ENCODE measurements around the gene CALB2. TPM values are rescaled to one million over a fixed set of nuclear protein-coding genes. Genes with fewer than 3 reads are reported as not detected.

The CALB2 gene
- total and polyA plus RNA-seq, 2 experiments from 2014 or later, result 2.4 to 4.2 TPM

GRCh38 chr16:71328151-71328550, 30.4 kb upstream of the CALB2 start:
- Histone ChIP-seq H3K27ac (ENCODE audit: low read depth) (no peak overlapping the region), H3K9me2 (ENCODE audit: insufficient read depth) (no peaks in the 10 kb centered on the region), H3K79me2 (replicated peaks; ENCODE audit: insufficient read depth) (no peaks in the 10 kb centered on the region), H3F3A (replicated peaks; ENCODE audit: low read depth) (no peaks in the 10 kb centered on the region), H3K27me3 (ENCODE audit: insufficient read depth) (no peaks in the 10 kb centered on the region), H4K20me1 (replicated peaks; ENCODE audit: insufficient read depth) (no peaks in the 10 kb centered on the region), H3K4me1 (ENCODE audit: insufficient read depth) (no peaks in the 10 kb centered on the region), H3K36me3 (ENCODE audit: insufficient read depth) (no peaks in the 10 kb centered on the region), H2AFZ (no peak overlapping the region), H3K4me2 (no peak overlapping the region), H3K4me3 (no peak overlapping the region)
- H3K27ac Mint-ChIP-seq, result no peak overlapping the region
- H3K9me3 Mint-ChIP-seq, result no peaks in the 10 kb centered on the region
- TF ChIP-seq CTCF (conservative IDR thresholded peaks at IDR 0.05; ENCODE audit: low read depth in 2 of 2) (no peak), JUNB (IDR thresholded peaks at IDR 0.05; ENCODE audit: unreplicated experiment) (no peak), POLR2AphosphoS5 (IDR thresholded peaks at IDR 0.05; ENCODE audit: low read depth) (no peak)
- TF ChIP-seq, protein P1, sequence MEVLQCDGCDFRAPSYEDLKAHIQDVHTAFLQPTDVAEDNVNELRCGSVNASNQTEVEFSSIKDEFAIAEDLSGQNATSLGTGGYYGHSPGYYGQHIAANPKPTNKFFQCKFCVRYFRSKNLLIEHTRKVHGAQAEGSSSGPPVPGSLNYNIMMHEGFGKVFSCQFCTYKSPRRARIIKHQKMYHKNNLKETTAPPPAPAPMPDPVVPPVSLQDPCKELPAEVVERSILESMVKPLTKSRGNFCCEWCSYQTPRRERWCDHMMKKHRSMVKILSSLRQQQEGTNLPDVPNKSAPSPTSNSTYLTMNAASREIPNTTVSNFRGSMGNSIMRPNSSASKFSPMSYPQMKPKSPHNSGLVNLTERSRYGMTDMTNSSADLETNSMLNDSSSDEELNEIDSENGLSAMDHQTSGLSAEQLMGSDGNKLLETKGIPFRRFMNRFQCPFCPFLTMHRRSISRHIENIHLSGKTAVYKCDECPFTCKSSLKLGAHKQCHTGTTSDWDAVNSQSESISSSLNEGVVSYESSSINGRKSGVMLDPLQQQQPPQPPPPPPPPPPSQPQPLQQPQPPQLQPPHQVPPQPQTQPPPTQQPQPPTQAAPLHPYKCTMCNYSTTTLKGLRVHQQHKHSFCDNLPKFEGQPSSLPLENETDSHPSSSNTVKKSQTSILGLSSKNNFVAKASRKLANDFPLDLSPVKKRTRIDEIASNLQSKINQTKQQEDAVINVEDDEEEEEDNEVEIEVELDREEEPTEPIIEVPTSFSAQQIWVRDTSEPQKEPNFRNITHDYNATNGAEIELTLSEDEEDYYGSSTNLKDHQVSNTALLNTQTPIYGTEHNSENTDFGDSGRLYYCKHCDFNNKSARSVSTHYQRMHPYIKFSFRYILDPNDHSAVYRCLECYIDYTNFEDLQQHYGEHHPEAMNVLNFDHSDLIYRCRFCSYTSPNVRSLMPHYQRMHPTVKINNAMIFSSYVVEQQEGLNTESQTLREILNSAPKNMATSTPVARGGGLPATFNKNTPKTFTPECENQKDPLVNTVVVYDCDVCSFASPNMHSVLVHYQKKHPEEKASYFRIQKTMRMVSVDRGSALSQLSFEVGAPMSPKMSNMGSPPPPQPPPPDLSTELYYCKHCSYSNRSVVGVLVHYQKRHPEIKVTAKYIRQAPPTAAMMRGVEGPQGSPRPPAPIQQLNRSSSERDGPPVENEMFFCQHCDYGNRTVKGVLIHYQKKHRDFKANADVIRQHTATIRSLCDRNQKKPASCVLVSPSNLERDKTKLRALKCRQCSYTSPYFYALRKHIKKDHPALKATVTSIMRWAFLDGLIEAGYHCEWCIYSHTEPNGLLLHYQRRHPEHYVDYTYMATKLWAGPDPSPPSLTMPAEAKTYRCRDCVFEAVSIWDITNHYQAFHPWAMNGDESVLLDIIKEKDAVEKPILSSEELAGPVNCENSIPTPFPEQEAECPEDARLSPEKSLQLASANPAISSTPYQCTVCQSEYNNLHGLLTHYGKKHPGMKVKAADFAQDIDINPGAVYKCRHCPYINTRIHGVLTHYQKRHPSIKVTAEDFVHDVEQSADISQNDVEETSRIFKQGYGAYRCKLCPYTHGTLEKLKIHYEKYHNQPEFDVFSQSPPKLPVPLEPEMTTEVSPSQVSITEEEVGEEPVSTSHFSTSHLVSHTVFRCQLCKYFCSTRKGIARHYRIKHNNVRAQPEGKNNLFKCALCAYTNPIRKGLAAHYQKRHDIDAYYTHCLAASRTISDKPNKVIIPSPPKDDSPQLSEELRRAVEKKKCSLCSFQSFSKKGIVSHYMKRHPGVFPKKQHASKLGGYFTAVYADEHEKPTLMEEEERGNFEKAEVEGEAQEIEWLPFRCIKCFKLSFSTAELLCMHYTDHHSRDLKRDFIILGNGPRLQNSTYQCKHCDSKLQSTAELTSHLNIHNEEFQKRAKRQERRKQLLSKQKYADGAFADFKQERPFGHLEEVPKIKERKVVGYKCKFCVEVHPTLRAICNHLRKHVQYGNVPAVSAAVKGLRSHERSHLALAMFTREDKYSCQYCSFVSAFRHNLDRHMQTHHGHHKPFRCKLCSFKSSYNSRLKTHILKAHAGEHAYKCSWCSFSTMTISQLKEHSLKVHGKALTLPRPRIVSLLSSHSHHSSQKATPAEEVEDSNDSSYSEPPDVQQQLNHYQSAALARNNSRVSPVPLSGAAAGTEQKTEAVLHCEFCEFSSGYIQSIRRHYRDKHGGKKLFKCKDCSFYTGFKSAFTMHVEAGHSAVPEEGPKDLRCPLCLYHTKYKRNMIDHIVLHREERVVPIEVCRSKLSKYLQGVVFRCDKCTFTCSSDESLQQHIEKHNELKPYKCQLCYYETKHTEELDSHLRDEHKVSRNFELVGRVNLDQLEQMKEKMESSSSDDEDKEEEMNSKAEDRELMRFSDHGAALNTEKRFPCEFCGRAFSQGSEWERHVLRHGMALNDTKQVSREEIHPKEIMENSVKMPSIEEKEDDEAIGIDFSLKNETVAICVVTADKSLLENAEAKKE (CRISPR knock-in tag; IDR thresholded peaks at IDR 0.05), result no peak
- H3K36me3 Mint-ChIP-seq (ENCODE audit: low read depth), result no peaks in the 10 kb centered on the region
- H3K4me1 Mint-ChIP-seq, result peaks cover 2% of the 10 kb centered on the region; the same call in 1 of the 3 replicates
- no peaks in the 10 kb centered on the region for H3K27me3 Mint-ChIP-seq (ENCODE audit: insufficient read depth, low read depth, poor library complexity)
- no peak for DNase-seq (ENCODE audit: low spot score)
- no peak for ATAC-seq
- no peak overlapping the region for H3K4me3 Mint-ChIP-seq

- Histone ChIP-seq H4K20me1 (replicated peaks; ENCODE audit: insufficient read depth) (no peaks in the 10 kb centered on the region), H3K27ac (ENCODE audit: low read depth) (no peak overlapping the region), H3K4me3 (no peak overlapping the region), H2AFZ (no peak overlapping the region), H3K36me3 (ENCODE audit: insufficient read depth) (no peaks in the 10 kb centered on the region), H3K27me3 (ENCODE audit: insufficient read depth) (no peaks in the 10 kb centered on the region), H3K79me2 (replicated peaks; ENCODE audit: insufficient read depth) (no peaks in the 10 kb centered on the region), H3K9me2 (ENCODE audit: insufficient read depth) (no peaks in the 10 kb centered on the region), H3F3A (replicated peaks; ENCODE audit: low read depth) (no peaks in the 10 kb centered on the region), H3K4me1 (ENCODE audit: insufficient read depth) (no peaks in the 10 kb centered on the region), H3K4me2 (no peak overlapping the region)
- H3K36me3 Mint-ChIP-seq (ENCODE audit: low read depth), result no peaks in the 10 kb centered on the region
- H3K9me3 Mint-ChIP-seq, result peaks cover 2% of the 10 kb centered on the region; the same call in 1 of the 3 replicates
- H3K27ac Mint-ChIP-seq, result no peak overlapping the region
- no peaks in the 10 kb centered on the region; the same call in 2 of the 3 replicates for H3K4me1 Mint-ChIP-seq
- DNase-seq (ENCODE audit: low spot score) (no peak), ATAC-seq (no peak)
- H3K4me3 Mint-ChIP-seq, result no peak overlapping the region
- H3K27me3 Mint-ChIP-seq (ENCODE audit: insufficient read depth, low read depth, poor library complexity), result peaks cover 5% of the 10 kb centered on the region
- no peak for TF ChIP-seq ZNF331 (CRISPR knock-in tag; IDR thresholded peaks at IDR 0.05; ENCODE audit: low read depth)
- no peak for TF ChIP-seq POLR2AphosphoS5 (IDR thresholded peaks at IDR 0.05; ENCODE audit: low read depth)
- no peak for TF ChIP-seq CREB1 (CRISPR knock-in tag; IDR thresholded peaks at IDR 0.05; ENCODE audit: low read depth)
- TF ChIP-seq JUNB (IDR thresholded peaks at IDR 0.05; ENCODE audit: unreplicated experiment), result no peak
- TF ChIP-seq REST (IDR thresholded peaks at IDR 0.05; ENCODE audit: unreplicated experiment), result no peak
- no peak for TF ChIP-seq ZNF114 (CRISPR knock-in tag; IDR thresholded peaks at IDR 0.05)
- TF ChIP-seq EZH2phosphoT487 (IDR thresholded peaks at IDR 0.05; ENCODE audit: unreplicated experiment), result no peak
Observed at GRCh38 chr16:71337631-71338030, 20.9 kb upstream of the CALB2 start.
